Omental fat pad (tissue), 4 donors: ENCODE results near the gene EFEMP1. TPM values are rescaled to one million over a fixed set of nuclear protein-coding genes. Genes with fewer than 3 reads are reported as not detected.
A peak's percentile ranks its signal among the peaks of the same experiment; 100 is the strongest.

Experiments
- ATAC-seq: fragments of 150-250 bp; one replicate; pipeline ENCODE4 v1.9.1; 2016; ENCODE audit warnings: mild to moderate bottlenecking, moderate library complexity; ENCODE audit not compliant: low FRiP score
- DNase-seq: peaks from one replicate; pipeline ENCODE4 v3.0.0-alpha.2; 2019; ENCODE audit warnings: low spot score
- CTCF ChIP-seq, 3 donors: fragments of 450-650 bp; IDR thresholded peaks; one replicate each; pipeline ENCODE4 v1.5.1; 2016 to 2017; ENCODE audit warnings: antibody characterized with exemption in 3 of 3, mild to moderate bottlenecking in 3 of 3, moderate library complexity in 2 of 3
- total RNA-seq, 4 donors: library from RNA; depleted of rRNA; stranded (reverse); fragments of >200 nt; gene quantifications; one replicate each; pipeline ENCODE4 v1.1.0, GENCODE V29; 2016

EFEMP1 gene
- total RNA-seq, 4 donors from 2014 or later = 225 to 1,590 (median 659) TPM

- no peak for ATAC-seq
- DNase-seq = no peak
- TF ChIP-seq CTCF (IDR thresholded peaks at IDR 0.05) = no peak
These were observed 39.8 kb downstream of the EFEMP1 start for GRCh38 chr2:55883829-55884228.

GRCh38 chr2:55883357-55883756 is 40.2 kb downstream of the EFEMP1 start:
- ATAC-seq = peak; percentile 51
- DNase-seq = no peak
- TF ChIP-seq CTCF (IDR thresholded peaks at IDR 0.05) = no peak

- ATAC-seq (no peak), DNase-seq (no peak)
- TF ChIP-seq CTCF (IDR thresholded peaks at IDR 0.05) = no peak
These were observed 40.6 kb downstream of the EFEMP1 start for GRCh38 chr2:55882954-55883353.

GRCh38 chr2:55880416-55881143 is 43.0 kb downstream of the EFEMP1 start:
- DNase-seq (no peak), ATAC-seq (no peak)
- no peak for TF ChIP-seq CTCF (IDR thresholded peaks at IDR 0.05)

GRCh38 chr2:55879976-55880375 is 43.6 kb downstream of the EFEMP1 start:
- no peak for TF ChIP-seq CTCF (IDR thresholded peaks at IDR 0.05)
- ATAC-seq = peak; percentile 58
- no peak for DNase-seq

- DNase-seq = no peak
- ATAC-seq = no peak
- no peak for TF ChIP-seq CTCF (IDR thresholded peaks at IDR 0.05)
These were observed 46.5 kb downstream of the EFEMP1 start for GRCh38 chr2:55877087-55877436.

GRCh38 chr2:55876429-55877086 is 47.0 kb downstream of the EFEMP1 start:
- DNase-seq (no peak), ATAC-seq (no peak)
- TF ChIP-seq CTCF (IDR thresholded peaks at IDR 0.05) = no peak
